HG03097 (cell line): ENCODE measurements around the gene SLC12A8.

Experiments
- ATAC-seq: cut with Tn5 transposase; IDR thresholded peaks from one replicate; pipeline ENCODE4 v1.9.1; 2021; ENCODE audit not compliant: unreplicated experiment, low FRiP score

SLC12A8 gene

DNA sequence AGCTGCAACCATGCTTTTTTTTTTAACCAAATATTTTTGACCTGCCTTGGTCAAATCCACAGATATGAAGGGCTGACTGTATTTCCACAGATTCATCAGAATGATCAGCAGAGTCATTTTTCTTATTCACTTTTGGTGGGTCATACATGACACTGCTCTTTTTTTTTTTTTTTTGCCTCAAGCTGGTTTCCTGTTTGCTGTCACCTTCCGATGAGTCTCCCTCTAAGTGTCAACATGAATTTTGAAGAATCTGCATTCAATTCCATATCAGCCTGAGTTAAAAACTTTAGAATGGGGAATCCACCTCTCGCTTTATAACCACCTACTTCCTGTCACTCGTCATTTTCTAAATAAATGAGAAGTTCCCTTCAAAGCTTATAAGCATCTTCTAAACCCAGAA, 2.2 kb upstream of the SLC12A8 start:
- ATAC-seq: no peak

DNA sequence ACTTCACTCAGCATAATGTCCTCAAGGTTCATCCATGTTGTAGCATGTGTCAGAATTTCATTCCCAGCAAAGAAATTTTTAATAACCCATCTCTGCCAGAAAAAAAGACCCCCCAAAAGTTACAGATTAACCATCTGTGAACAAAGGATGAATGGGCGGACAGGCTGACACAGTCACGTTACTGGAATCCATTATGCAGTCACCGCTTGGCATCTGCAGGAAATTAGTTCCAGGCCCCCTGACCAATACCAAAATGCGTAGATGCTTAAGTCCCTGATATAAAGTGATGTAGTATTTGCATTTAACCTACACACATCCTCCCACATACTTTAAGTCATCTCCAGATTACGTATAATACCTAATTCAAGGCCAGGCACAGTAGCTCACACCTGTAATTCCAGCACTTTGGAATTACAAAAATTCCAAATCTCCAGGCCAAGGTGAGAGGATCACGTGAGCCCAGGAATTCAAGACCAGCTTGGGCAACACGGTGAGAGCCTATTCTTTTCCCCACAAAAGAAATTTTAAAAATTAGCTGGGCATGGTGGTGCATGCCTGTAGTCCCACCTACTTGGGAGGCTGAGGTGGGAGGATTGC, 1.5 kb upstream of the SLC12A8 start:
- ATAC-seq: no peak

- no peak for ATAC-seq
Observed at GRCh38 chr3:125213364-125213755, 812 bp upstream of the SLC12A8 start.

DNA sequence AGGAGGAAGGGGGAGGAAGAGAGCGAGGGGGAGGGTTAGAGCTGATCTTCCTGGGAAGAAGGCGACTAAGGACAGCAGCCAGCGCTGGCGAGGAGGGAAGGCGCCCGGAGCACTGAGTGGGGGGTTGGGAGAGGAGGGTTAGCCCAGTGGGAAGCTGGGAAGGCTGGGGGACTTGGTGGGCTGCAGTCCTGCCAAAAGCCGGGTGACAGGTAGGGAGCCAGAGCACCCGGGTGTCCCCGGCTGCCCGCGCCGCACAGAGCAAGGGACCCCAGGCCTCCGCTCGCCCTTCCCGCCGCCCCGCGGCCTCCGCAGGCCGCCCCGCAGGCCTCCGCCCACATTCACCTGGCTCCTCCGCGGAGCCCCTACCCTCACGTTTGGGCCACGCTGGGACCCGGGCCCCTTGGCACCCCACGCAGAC, 448 bp downstream of the SLC12A8 start:
- ATAC-seq: no peak

GRCh38 chr3:125211523-125212090, 941 bp downstream of the SLC12A8 start:
- no peak for ATAC-seq

DNA sequence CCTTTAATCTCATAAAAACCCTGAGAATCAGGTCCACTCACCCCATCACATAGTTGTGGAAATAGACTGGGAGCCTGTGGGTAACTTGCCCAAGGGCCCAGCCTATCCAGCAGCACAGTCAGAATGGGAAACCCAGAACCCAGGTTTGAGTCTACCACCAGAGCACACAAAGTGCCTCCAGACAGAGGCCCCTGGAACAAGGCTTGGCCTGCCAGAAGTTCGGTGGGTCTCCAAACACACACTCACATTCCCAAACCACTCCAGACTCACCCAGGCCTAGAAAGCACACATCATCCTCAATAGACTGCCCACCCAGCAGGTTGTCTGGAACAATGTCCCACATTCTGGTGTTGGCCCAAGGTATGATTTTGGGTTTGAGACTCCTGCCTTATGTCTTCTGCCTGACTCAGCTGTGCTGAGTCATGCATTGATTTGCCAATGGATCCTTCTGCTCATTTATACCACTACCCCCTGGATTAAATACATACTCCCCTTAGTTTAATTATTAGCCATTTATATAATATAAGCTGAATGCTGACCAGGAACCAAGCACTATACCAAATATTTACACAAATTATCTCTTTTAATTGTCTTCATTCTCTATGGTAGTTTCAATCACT, 4.5 kb downstream of the SLC12A8 start:
- ATAC-seq: no peak

DNA sequence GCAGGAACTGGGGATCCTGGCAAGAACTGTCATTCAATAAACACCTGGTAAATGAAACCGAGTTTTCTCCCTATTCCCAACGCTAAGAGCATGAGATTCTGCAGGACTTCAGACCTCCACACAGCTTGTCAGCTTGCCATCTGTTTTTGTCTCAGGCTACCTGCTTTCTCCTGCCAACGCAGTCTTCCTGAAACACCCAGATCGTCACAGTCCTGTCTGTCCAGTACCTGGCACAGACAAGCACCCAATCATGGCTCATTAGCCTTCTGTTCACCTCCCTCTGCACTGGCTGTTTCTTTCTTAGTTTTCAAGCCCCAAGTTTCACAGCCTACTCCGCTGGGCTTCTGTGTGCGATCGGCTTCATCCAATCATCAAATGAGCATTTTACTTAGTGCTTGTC, 5.0 kb downstream of the SLC12A8 start:
- no peak for ATAC-seq

- ATAC-seq: no peak
Observed at GRCh38 chr3:125206934-125207333, 5.6 kb downstream of the SLC12A8 start.

- no peak for ATAC-seq
Observed at GRCh38 chr3:125203731-125204130, 8.8 kb downstream of the SLC12A8 start.

- no peak for ATAC-seq
Observed at GRCh38 chr3:125202197-125202596, 10.4 kb downstream of the SLC12A8 start.

DNA sequence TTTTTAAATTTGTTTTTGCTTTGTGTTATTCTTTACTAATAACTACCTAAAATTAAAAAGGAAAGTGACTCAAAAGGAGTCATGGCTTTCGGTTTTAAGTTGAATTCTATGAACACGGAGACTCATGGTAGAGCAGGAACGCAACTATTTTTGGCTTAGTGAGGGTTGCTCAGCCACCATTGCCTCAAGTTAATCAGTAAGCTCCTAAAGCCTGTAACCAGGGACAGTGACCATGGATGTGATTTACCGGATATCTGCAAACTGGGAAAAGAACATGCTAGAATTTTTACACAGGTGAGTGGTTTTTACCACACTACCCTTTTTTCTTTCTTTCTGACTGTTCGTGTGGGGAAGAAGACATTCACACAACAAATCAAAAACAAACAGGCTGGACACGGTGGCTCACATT, 11.8 kb downstream of the SLC12A8 start:
- peak; percentile 65 for ATAC-seq

DNA sequence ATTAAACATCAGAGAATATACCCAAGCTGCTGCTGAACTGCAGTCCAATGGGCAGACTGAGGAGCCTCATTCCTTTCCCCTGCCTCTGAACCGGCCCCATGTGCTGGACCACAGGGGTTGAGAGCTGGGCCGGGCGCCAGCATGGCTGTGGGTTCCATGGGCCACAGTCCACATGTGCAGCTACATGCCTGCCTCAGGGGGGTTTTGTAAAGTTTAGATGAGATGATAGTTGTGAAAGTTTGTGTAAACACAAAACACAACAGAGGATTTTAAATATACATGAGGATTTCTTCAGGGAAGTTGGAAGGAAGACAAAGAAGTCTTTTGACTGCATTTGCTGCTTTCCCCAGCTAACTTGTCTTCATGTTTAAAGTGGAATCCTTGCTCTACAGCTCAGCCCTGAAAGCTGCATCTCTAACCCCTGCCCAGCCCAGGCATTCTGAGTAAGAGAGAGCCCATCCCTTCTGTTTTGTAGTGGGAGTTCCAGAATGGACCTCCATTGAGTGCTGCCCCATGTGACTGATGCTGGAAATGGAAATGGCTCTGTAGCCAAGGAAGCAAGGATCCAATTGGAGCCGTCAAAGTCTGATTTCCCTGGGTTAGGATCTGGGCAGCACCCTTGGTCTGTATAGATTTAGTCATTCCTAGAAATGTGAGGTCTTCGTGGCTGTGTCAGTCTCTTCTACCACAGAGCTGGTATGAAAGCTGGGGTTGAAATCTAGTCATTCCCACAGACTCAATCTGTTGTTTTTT, 17.5 kb downstream of the SLC12A8 start:
- no peak for ATAC-seq

DNA sequence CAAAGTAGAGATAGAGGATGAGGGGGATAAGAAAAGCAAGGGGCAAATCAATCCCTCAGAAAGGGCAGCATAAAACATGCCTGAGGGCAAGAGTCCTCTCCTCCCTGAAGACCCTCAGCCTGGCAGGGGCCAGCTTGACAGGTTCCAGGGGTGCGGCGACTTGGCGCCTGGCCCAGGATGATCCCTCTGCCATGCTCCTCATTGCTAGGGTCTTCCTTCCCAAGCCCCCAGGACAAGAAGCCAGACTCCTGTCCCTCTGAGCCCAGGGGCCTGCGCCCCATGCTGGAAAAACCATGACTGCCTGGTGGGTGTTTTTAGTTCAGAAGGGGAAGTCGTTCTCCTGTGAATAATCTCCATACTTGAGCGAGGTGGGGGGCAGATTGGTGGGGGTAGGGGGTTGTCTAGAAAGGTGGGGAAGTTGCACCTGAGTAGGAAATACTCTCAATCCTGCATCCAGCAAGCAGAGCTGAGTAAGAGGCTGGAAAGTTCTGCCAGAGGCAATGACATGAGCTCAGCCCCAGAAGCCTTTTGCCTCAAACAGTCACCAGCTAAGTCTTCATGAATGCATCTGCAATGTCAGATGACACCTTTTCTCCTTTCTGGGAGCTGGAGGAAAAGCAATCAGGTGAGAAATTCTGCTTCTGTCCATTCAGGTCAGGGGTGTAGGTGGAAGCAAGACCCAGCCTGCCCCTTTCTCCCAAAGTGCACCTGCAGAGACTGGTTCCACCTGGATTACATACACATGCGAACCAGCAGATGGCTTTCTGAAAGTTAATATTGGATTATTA, 18.3 kb downstream of the SLC12A8 start:
- no peak for ATAC-seq

GRCh38 chr3:125192190-125193035, 20.1 kb downstream of the SLC12A8 start:
- no peak for ATAC-seq

GRCh38 chr3:125191730-125192129, 20.8 kb downstream of the SLC12A8 start:
- ATAC-seq: no peak

GRCh38 chr3:125191256-125191655, 21.3 kb downstream of the SLC12A8 start:
- ATAC-seq: no peak

DNA sequence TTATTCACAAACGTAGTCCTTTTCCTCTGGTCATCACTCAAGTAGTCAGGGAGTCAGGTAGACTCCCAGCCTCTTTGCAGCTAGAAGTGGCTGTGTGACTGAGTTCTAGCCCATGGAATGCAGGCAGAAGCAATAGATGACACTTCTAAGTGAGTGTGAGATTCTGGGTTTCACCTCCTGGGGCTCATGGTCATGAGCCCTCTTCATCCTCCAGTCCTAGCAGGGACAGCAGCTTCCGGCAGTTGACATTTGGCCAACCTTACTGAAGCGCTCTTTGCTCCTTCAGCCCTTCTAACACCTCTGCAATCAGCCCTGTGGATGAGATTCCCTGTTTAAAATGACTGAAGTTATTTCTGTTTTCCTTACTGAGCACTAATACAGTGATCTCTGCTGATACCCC, 21.8 kb downstream of the SLC12A8 start:
- no peak for ATAC-seq

- no peak for ATAC-seq
Observed at GRCh38 chr3:125189378-125190165, 23.0 kb downstream of the SLC12A8 start.

GRCh38 chr3:125188955-125189354, 23.6 kb downstream of the SLC12A8 start:
- no peak for ATAC-seq
